Measurements from ENCODE around the gene RUNX2.

DNA sequence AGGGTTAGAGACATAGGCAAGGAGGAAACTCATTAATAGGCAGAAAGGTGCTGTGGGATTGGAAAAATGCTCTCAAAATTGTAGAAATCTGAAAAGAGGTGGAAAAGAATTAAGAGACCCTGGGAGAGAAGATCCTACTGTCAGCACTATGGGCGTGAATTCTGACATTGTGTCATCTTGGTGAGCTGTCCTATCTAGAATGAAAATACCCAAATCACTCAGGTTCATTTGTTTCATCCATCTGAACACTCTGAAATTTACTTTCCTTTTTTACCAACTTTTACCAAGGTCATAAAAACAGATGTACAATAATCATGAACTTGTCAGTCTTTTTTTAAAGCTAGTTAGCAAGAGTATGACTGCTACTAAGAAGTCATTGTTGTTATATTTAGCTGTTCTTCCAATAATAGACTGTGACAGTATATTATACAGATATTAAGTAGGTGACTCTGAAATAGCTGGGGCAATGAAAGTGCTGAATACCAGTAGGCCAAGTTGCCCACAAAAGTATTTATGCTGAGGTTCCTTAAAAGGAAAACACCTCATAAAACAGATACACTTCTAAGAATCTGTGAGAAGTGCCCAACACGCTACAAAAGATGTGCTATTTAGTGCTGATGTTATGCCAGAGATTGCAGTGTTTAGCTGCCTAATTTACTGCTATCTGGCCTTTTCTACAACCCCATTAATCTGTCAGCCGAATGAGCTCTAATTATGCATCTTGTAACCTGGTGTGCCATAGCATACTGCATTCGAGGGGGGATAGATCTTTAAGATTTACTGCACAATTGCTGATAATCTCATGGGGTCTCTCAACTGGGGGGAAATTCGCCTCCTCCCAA lies 267.1 kb downstream of the RUNX2 start:
- TF ChIP-seq EP300 (IDR thresholded peaks at IDR 0.05; ENCODE audit: borderline replicate concordance) = no peak
- TF ChIP-seq TCF12 (IDR thresholded peaks at IDR 0.05; ENCODE audit: low read depth) = no peak
- TF ChIP-seq, protein P1, sequence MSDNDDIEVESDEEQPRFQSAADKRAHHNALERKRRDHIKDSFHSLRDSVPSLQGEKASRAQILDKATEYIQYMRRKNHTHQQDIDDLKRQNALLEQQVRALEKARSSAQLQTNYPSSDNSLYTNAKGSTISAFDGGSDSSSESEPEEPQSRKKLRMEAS (IDR thresholded peaks at IDR 0.05) = no peak
- TF ChIP-seq, protein P2, sequence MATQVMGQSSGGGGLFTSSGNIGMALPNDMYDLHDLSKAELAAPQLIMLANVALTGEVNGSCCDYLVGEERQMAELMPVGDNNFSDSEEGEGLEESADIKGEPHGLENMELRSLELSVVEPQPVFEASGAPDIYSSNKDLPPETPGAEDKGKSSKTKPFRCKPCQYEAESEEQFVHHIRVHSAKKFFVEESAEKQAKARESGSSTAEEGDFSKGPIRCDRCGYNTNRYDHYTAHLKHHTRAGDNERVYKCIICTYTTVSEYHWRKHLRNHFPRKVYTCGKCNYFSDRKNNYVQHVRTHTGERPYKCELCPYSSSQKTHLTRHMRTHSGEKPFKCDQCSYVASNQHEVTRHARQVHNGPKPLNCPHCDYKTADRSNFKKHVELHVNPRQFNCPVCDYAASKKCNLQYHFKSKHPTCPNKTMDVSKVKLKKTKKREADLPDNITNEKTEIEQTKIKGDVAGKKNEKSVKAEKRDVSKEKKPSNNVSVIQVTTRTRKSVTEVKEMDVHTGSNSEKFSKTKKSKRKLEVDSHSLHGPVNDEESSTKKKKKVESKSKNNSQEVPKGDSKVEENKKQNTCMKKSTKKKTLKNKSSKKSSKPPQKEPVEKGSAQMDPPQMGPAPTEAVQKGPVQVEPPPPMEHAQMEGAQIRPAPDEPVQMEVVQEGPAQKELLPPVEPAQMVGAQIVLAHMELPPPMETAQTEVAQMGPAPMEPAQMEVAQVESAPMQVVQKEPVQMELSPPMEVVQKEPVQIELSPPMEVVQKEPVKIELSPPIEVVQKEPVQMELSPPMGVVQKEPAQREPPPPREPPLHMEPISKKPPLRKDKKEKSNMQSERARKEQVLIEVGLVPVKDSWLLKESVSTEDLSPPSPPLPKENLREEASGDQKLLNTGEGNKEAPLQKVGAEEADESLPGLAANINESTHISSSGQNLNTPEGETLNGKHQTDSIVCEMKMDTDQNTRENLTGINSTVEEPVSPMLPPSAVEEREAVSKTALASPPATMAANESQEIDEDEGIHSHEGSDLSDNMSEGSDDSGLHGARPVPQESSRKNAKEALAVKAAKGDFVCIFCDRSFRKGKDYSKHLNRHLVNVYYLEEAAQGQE (IDR thresholded peaks at IDR 0.05; ENCODE audit: low read depth) = no peak
- TF ChIP-seq YY1 (IDR thresholded peaks at IDR 0.05; ENCODE audit: low read depth) = no peak
- no peak for TF ChIP-seq RAD21 (IDR thresholded peaks at IDR 0.05; ENCODE audit: low read depth)
- no peak for TF ChIP-seq TAF1 (IDR thresholded peaks at IDR 0.05; ENCODE audit: low read depth)
- TF ChIP-seq FOXM1 (IDR thresholded peaks at IDR 0.05; ENCODE audit: borderline replicate concordance, low read depth) = no peak
- no peak for TF ChIP-seq CEBPB (IDR thresholded peaks at IDR 0.05)
- TF ChIP-seq EGR1 (IDR thresholded peaks at IDR 0.05) = no peak
- no peak for TF ChIP-seq CREB1 (IDR thresholded peaks at IDR 0.05; ENCODE audit: low read depth)
- TF ChIP-seq ZBTB7A (IDR thresholded peaks at IDR 0.05; ENCODE audit: low read depth) = no peak
